OCI-LY3 (cell line): ENCODE data around the gene GH2.

Source experiments
- CTCF ChIP-seq: fragments of 200-600, 300-600 bp; sonication (generic); IDR thresholded peaks from 2 replicates; pipeline ENCODE4 v1.5.1; 2014; ENCODE audit warnings: antibody characterized with exemption, low read length, low read depth
- EZH2phosphoT487 ChIP-seq: fragments of 200-600 bp; shearing (Covaris generic); IDR thresholded peaks from 2 replicates; pipeline ENCODE4 v1.6.1; 2018; ENCODE audit warnings: antibody characterized with exemption, mixed run types, low read depth

GRCh38 chr17:63837480-63837879 lies 44.3 kb downstream of the GH2 start:
- no peak for TF ChIP-seq CTCF
- TF ChIP-seq EZH2phosphoT487 = no peak
